GM18508 (cell line): ENCODE results near the gene TMEM179.

ENCODE experiments used
- ATAC-seq: cut with Tn5 transposase; IDR thresholded peaks from one replicate; pipeline ENCODE4 v1.9.1; 2021; ENCODE audit warnings: moderate number of reproducible peaks; ENCODE audit not compliant: insufficient read depth, unreplicated experiment

TMEM179 gene

DNA sequence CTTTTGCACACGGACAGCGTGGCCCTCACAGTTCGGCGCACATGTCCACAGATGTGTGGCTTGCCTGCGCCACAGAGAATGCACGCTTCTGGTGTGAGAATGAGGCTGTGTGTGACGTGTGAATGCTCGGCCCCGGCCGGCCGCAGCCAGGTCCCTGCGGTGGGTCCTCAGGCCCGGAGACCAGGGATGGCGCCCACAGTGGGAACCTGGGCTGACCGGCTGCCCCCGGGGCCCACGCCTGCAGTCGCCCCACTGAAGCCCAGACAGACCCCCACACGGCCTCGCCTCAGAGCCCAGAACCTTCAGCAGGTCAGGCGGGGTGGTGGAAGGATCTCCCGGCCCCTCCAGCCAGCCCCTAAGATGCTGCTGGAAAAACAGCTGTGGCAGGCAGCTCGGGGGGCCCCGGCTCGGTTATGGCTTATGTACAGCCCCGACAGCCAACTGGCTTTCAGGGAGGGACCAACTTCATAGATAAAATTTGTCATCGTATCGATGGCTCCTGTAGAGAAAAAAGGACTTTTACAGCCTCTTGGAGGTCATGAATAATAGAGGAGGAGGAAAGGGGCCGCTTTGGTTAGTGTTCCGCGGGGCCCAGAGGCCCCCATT lies 29.5 kb downstream of the TMEM179 start:
- no peak for ATAC-seq

DNA sequence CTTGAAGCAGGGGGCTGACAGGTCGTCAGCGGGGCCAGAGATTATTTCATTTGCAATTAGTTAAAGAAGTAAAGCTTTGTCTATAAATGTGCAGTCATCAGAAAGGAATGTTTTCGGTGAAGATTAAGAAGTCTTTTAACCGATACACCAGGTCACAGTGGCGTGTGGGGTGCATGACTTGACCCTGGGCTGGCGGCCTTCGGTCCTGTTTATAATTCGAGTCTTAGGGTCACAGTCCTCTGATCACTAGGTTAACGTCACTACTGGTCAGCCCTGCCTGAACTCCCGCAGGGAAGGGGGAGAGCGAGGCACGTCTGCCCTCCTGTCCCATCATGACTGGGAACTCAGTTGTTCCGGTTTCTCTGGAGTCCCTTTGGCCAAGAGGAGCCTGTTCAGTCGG lies 30.0 kb downstream of the TMEM179 start:
- no peak for ATAC-seq

DNA sequence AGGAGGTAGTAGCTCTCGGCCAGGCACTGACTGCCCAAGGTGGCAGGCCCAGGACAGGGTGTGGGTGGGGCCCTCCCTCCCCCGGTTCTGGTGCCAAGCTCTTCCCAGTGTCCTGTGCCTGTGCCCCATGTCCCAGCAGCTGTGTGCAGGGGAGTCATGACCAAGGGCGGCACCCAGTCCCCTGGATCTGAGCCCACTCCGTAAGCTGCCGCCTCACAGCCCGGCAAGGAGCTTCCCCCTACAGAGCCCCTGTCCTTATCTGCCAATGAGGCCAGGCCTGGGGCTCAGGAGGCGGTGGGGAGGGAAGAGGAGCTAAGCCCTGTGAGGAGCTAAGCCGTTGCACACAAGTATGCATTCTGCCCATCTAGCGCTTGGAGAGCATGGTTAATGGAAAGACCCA lies 30.6 kb downstream of the TMEM179 start:
- ATAC-seq, result no peak

DNA sequence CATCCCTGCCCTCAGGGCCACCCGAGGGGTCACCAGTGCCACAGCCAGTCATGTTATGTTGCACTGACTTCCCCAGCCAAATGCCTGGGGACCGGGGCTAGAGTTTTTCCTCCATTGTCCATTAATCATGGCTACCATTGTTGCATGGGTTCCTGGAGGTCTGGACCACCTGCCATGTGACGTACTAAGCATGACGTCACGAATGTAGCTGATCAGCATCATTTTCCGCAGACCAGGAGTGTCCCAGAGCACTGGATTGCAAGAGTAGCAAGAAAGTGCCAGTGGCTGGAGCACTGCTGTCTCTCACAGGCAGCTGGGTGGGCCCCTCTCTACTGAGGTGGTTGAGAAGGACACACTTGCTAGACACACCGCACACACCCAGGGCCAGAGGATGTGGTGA lies 31.9 kb downstream of the TMEM179 start:
- no peak for ATAC-seq

DNA sequence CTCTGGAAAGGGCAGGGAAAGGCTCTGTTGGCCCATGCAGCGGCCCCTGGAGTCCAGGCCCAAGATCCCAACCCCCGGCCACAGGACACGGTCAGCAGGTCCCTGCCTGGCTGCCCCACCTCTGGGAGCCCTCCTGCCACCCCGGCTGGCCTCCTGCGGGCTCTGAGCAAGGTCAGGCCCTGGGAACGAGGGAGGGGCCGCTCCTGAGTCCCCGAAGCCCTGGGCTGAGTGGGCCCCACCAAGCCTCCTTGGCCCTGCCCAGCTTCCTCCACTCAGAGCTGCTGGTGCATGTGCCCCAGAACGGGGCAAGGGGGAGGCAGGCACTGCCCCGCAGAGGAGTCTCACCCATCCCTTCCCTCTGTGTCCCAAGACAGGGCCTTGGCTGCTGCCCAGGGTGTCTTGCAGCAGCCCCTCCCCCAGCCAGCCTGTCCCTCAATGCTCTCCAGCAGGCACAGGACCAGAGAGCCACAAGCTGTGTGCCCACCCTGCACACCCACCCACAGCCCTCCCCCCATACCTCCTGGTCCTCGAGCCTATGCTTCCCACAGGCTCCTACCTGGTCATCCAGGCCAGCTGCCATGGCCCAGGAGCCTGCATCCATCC lies 32.4 kb downstream of the TMEM179 start:
- no peak for ATAC-seq

DNA sequence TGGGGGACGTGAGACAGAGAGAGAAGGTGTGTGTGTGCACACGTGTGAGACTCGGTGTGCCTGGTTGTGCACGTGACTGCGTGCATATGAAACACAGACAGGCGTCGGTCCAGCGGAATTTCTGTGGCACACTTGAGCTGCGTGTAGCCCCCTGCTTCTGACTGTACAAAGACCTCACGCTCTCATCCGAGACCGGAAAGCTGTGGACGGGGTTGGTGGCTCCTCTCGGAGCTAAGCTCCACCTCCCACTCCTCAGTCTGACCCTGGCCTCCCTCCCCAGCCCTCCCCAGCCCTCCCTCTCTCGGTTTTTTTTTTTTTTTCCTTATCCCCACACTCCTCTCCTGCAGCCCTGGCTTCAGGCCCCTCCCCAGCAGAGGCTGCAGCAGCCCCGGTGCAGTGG lies 33.3 kb downstream of the TMEM179 start:
- ATAC-seq, result no peak

DNA sequence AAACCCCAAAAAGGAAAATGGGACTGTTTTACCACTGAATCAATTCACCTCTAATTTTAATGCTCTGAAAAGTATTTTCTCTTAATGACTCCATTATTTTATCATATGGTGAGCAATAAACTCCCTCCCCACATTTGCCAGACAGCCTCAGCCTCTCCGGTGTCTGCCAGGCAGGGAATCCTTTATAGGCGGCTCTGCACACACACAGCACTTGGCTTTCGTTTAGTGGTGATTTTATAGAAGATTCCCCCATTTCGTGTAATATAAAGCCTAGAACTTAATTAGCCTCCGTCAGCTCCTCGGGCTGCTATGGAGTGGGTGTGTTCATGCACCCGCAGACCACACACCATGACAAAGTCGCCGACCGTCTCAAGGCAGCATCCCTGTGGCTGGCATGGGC lies 35.1 kb downstream of the TMEM179 start:
- ATAC-seq, result no peak

DNA sequence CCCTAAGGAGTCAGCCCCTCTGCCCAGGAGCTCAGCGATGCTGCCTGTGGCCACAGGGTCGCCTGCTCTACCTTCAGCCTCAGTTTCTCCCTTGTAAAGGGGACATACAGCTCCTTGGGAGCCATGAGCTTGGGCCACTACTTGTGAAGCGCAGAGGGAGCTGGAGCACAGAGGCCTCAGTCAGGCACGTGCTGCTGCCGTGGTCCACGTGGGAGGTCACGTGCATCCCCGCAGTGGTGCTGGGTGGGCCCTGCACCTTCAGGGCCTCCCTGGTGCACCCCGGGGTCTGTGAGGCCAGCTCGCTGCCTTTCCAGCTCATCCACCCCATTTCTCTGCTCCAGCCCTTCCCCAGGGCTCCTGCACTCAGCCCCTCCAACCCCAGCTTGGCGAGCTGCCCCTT lies 36.0 kb downstream of the TMEM179 start:
- no peak for ATAC-seq

DNA sequence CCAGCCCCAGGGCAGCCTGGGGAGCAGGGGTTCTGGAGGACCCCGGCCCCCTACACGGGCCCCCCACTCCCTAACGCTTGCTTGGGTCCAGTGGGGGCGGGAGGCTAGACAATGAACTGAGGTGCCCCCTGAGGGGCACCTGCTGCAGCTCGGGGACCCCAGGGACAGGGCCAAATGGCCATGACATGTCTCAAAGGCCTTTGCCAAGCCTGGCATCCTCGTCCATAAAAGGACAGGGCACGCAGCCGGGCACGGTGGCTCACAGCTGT lies 36.7 kb downstream of the TMEM179 start:
- ATAC-seq, result no peak

DNA sequence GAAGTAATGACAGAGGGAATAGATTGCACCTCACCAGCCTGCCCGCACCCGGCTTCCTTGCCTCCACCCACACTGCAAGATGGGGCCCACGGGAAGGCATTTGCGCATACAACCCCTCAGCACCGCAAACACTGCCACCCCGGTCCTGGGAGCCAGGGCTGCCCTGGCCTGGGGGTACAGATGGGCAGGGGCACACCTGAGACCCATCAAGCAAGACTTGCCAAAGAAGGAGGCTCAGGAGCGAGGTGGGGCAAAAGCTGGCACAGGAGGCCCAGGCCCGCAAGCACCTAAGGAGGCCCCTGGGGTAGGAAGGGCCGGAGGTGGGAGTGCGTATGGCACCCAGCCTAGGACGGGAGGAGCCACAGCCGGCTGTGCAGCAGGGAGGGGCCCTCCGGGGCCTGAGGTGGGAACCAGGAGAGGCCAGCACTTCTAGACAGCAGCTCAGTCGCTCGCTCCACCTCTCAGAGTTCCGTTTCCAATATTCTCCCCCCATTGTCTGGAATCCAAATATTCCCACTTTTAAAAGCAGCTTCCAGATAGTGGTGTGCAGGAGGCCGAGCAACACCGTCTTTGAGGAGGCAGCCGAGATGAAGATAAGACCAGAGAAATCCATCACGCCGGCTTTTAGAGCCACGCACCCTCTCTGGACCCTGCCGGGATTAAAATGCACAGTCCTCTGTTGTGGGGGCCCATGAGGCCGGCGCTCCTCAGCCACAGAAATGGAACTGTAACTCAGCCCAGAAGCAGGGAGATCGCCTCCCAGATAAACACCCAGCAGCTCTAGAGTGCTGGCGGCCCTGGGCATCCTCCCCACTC lies 37.2 kb downstream of the TMEM179 start:
- no peak for ATAC-seq

DNA sequence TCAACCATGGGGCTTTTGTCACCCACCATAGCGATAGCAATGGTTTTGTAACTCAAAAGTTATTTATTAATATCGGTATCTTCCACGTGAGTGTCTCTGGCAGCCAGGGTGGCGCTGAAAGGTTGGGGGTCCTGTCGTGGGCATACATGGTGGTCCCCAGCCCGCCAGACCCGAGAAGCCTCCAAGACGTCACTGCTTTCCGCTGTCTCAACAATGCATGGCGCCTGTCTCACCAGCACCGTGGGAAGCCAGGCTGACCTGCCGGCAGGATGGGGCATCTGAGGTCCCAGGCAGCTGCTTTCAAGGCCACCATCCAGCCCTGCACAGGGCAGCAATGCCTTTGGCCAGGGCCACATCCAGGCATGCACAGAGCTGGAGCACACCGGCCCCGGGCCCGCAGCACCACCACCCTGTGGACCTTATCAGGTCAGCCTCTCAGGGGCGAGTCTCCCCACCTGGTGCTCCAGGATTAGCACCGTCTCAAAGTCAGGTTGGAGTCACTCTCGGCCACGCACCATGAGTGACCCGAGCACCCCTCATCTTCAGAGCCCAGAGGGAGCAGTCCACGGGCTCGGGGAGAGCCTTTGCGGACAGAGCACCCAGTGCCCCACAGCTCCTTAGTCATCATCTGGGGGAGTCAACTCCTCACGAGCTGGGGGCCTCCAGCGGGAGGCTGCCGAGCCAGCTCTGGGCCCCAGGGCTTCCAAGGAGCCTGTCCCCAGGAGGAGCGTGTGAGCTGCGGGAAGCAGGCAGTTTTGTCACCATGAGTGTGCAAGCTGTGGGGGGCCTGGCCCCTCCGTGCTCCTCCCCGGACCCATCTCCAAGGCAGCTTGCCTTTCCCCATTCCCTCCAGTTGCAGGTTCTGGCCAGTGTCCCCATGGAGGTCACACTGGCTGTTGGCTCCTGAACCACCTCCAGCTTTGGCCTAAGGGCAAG lies 39.6 kb downstream of the TMEM179 start:
- no peak for ATAC-seq

DNA sequence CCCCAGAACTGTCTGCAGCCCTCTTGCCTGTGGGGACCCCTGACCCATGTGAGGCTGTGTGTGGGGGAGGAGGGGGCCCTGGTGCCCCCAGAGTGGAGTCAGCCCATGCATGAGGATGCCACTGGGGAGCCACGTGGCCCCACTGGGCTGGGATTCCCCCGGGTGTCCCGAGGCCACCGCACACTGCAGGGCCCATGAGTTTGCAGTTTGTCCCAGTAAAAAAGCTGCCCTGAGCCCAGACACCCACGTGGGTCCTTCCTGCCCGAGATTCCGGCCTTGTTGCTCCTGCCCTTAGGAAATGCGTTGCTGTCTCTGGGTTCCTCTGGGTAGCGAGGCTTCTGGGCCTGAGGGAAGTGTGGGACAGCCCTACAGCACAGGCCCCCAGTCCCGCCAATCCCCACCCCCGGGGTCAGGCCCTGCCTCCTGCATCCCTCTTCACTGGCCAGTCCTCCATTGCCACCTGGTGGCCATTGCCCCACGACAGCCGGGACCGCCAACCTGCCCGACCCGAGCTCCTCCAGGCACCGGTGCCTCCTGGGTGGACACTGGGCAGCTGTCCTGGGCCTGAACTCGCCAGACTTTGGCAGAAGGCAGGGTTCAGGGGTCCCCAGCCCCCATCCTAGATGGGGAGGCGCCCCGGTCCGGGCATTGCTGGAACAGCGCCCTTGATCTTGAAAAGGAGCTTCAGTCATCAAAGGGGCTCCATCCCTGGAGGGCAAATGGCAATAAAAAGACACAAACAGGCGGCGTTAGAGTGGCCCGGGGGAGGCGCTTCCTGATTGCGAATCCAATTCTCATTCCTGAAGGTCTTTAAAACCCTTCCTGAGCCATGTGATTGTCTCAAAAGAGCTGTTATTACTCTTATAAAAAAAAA lies 40.6 kb downstream of the TMEM179 start:
- ATAC-seq, result no peak

DNA sequence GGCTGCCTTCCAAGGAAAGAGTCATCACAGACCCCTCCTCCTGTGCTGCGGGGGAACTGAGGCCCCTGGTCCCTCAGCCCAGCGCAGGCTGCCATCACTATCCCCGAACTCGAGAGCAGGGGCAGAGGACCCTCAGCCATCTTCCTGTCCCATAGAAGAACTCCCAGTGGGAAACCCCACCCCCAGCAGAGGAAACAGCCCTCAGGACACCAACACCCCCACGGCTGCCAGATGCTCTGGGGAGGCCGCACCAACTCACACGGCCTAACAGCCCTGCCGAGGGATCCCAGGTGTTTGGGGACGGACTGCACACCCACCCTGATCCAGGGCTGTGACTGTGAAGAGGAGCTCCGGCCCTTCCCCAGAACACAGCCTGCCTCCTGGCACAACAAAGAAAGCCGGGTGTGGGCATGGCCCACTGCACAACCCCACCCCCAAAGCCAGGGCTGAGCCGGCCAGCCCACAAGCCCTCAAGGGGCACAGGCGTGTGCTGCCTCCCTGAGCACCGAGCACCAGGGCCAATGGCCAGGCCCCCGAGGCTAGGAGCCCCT lies 41.3 kb downstream of the TMEM179 start:
- ATAC-seq, result no peak

DNA sequence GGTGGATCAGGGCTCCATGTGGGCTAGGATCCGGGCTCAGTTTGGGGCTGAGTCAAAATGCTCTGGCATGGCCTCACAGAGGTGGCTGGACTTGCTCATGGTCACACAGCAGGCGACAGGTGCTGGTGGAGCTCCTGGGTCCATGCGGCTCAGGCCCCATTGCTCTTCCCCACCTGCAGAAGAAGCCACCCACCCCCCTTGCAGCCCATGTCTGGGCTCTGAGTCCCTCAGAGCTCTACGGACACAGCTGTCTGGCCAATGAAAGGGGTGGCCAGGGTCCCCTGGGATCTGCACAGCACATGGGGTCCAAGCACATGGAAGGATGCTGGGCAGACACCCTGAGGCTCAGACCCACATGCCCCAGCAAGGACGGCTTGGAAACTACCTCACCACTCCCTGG lies 42.0 kb downstream of the TMEM179 start:
- no peak for ATAC-seq

DNA sequence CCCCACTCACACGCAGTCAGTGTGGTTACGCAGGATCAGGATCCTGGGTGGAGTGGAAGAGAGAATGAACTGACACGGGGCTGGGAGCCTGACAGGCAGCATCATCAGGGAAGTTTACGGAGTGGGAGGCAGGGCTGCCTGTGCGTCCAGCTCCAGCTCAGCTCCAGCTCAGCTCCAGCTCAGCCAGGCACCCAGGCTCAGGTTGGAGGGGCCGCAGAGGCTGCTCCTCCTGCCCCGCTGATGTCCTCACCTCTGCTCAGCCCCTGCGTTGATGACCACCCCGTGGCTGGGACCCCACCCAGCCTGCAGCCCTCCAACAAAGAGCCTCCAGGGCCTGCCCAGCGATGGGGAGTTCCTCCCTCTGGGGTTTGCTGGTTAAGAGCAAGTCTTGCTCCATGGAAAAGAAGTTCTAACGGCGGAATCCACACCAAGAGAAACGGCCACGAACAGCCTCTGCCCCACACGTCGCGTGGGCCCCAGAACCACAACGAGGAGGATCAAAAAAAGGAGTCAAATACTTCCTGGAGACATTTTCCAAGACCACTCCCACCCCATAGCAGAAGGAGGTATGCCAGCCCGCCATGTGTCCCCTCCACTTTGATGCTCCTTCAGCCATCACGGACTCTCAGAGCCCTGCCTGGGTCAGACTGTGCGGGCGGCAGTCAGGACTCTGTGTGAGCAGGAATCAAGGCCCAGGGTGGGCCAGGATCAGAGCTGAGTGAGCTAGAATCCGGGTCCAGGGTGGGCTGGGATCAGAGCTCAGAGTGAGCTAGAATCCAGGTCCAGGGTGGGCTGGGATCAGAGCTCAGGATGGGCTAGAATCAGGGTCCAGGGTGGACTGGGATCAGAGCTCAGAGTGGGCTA lies 42.7 kb downstream of the TMEM179 start:
- ATAC-seq, result no peak

DNA sequence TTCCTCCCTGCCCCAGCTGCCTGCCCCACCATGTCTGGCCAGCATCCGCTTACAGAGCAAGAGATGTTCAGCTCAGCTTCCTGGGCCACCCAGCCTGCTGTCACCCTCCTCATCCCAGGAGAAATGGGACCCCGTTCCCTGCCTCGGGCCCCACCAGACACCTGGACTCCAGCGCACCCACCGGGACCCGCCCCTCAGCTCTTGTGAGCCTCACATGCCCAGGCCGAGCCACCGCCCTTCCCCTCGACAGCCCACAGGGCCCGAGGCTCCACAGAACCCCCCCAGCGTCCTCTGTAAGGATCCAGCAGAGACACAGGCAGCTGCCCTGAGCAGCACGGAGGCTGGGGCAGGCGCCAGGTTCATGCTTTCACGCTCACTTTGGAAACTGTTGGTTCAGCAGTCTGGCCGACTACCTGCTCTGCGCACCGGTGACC lies 43.4 kb downstream of the TMEM179 start:
- no peak for ATAC-seq

DNA sequence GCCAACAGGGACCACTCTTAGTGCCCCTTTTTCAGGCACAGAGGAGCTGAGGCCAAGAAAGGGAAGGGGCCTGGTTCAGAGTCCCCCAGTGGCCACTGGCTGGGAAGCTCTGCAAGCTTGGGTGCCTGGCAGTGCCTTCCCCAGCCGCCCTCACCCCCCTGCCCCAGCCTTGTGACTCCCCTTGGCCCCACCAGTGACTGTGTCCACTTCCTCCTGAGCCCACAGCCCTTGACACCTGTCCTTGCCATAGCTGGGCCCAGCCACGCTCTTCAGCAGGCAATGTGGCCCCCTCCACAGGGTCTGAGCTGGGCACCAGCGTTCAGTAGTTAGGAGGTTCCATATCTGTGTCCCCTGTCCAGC lies 44.0 kb downstream of the TMEM179 start:
- no peak for ATAC-seq

DNA sequence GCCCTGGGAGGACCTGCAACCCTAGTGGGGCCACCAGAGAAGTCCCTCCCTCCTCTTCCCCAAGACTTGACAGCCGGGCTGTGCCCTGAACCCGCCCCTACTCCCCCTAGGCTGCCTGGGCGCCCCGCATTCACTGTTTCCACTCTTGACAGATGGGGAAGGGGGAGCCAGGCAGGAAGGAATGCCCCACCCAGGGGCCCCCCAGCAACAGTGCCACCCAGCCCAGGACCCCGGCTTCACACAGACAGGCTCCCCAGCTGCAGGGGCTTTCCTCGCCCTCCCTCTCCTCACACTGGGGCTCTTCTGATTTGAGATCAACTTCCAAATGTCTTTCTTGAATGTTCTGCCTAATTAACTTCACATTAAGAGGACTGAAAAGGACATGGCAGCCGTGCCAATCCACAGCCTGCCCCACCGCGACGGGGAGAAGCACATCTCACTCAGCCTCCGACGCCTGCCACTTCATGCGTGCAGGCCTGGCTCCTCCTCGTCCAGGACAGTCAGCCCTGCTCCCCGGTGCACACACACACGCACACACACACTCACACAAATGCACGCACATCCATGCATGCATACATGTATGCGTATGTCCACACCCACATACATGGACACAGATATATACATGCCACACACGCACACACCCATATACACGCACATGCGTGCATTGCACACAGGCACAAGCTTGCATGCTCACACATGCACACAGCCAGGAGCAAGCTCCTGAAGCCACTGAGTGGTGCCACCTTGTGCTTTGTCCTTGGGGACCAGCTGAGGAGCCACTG lies 44.6 kb downstream of the TMEM179 start:
- no peak for ATAC-seq
